GM23338 (cell line): ENCODE measurements around the gene HS3ST1.

ENCODE experiments used
- CREB1 ChIP-seq: fragments of 250-450 bp; sonication (Bioruptor Pico); IDR thresholded peaks from 2 replicates; pipeline ENCODE4 v1.5.0; 2020; ENCODE audit warnings: low read depth, mild to moderate bottlenecking, moderate library complexity
- CTCF ChIP-seq, 2 experiments: fragments of 200-600 bp in 1 of 2; sonication (generic) in 1 of 2; conservative IDR thresholded peaks; 2 replicates each; pipeline versions ENCODE4 v1.5.1 to v1.6.1; 2016 to 2017; ENCODE audit warnings: antibody characterized with exemption in 2 of 2, low read depth in 2 of 2, mild to moderate bottlenecking in 2 of 2, moderate library complexity in 1 of 2
- EZH2 ChIP-seq: fragments of 200-600 bp; sonication (generic); IDR thresholded peaks from one replicate; pipeline ENCODE4 v1.8.0; 2017; ENCODE audit warnings: antibody characterized with exemption, mild to moderate bottlenecking, low read depth; ENCODE audit not compliant: unreplicated experiment
- EZH2phosphoT487 ChIP-seq: fragments of 200-600 bp; sonication (generic); IDR thresholded peaks from one replicate; pipeline ENCODE4 v1.8.1; 2018; ENCODE audit warnings: antibody characterized with exemption; ENCODE audit not compliant: unreplicated experiment
- POLR2AphosphoS5 ChIP-seq: IDR thresholded peaks from 2 replicates; pipeline ENCODE4 v1.6.1; 2016; ENCODE audit warnings: antibody characterized with exemption, low read depth
- REST ChIP-seq: IDR thresholded peaks from one replicate; pipeline ENCODE4 v1.6.1; 2018; ENCODE audit warnings: antibody characterized with exemption; ENCODE audit not compliant: unreplicated experiment

GRCh38 chr4:11415409-11416070 lies 13.2 kb downstream of the HS3ST1 start:
- TF ChIP-seq CTCF (conservative IDR thresholded peaks at IDR 0.05; ENCODE audit: low read depth in 2 of 2) = no peak
- TF ChIP-seq REST = no peak
- TF ChIP-seq EZH2 = no peak
- no peak for TF ChIP-seq POLR2AphosphoS5
- TF ChIP-seq CREB1 (CRISPR knock-in tag) = no peak
- no peak for TF ChIP-seq EZH2phosphoT487
